ENCODE measurements around the gene VTI1A.

Gene VTI1A

DNA sequence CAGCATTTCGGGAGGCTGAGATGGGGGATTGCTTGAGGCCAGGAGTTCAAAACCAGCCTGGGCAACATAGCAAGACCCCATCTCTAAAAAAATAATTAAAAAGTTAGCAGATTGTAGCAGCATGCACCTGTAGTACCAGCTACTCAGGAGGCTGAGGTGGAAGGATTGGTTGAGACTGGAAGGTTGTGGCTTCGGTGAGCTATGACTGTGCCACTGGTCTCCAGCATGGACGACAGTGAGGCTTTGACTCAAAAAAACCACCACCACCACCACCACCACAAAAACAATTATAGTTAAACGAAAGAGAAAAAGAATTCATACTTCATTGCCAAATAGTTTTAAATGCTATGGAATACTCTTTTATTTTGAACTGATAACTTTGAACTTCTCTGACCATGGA lies 63.4 kb downstream of the VTI1A start:
- H3K36me3 ChIP-seq (ENCODE audit: control insufficient read depth in 2 of 2, insufficient read depth in 1 of 2, low read length in 2 of 2), result no peaks in the 10 kb centered on the region
- POLR2A ChIA-PET, result no interaction called here
- TF ChIP-seq ZXDB (tag by site-specific recombination; IDR thresholded peaks at IDR 0.05) (no peak), ZNF521 (tag by site-specific recombination; IDR thresholded peaks at IDR 0.05) (no peak), BCL11A (tag by site-specific recombination; IDR thresholded peaks at IDR 0.05; ENCODE audit: low read depth) (no peak)
- TF ChIP-seq, protein P1, sequence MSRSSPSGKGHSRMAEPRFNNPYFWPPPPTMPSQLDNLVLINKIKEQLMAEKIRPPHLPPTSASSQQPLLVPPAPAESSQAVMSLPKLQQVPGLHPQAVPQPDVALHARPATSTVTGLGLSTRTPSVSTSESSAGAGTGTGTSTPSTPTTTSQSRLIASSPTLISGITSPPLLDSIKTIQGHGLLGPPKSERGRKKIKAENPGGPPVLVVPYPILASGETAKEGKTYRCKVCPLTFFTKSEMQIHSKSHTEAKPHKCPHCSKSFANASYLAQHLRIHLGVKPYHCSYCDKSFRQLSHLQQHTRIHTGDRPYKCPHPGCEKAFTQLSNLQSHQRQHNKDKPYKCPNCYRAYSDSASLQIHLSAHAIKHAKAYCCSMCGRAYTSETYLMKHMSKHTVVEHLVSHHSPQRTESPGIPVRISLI (tag by site-specific recombination; IDR thresholded peaks at IDR 0.05), result no peak
- peaks cover 26% of the 10 kb centered on the region for H3K4me1 ChIP-seq (ENCODE audit: control insufficient read depth, insufficient read depth, low read length)
- CTCF ChIA-PET, result interaction anchor here (0.8 kb wide), 1 partner anchor 54 kb away, joined by 4 read pairs; no protein-coding TSS in a partner anchor
- no peaks in the 10 kb centered on the region for H3K9me3 ChIP-seq (ENCODE audit: control insufficient read depth, insufficient read depth, low read depth, low read length)
- H3K4me3 ChIP-seq (ENCODE audit: low read depth, low read length), result no peak overlapping the region
- no peak overlapping the region for H3K27ac ChIP-seq (ENCODE audit: extremely low read depth, low read depth, low read length)

DNA sequence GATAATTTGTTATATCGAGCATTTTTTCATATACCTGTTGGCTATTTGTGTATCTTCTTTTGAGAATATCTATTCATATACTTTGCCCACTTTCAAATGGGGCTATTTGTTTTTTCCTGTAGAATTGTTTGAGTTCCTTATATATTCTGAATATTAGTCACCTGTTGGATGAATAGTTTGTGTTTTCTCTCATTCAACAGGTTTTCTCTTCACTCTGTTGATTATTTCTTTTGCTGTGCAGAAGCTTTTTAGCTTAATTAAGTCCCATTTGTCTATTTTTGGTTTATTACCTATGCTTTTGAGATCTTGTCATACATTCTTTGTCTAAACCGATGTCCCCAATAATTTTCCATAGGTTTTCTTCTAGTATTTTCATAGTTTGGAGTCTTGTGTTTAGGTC lies 65.3 kb downstream of the VTI1A start:
- H3K36me3 ChIP-seq (ENCODE audit: control insufficient read depth in 2 of 2, insufficient read depth in 1 of 2, low read length in 2 of 2), result no peaks in the 10 kb centered on the region
- TF ChIP-seq ZNF548 (tag by site-specific recombination; IDR thresholded peaks at IDR 0.05) (no peak), SCRT2 (tag by site-specific recombination; IDR thresholded peaks at IDR 0.05) (peak; percentile 94), SCRT1 (tag by site-specific recombination; IDR thresholded peaks at IDR 0.05; ENCODE audit: borderline replicate concordance) (peak; percentile 83)
- H3K4me1 ChIP-seq (ENCODE audit: control insufficient read depth, insufficient read depth, low read length), result peaks cover 21% of the 10 kb centered on the region
- CTCF ChIA-PET, result no interaction called here
- H3K4me3 ChIP-seq (ENCODE audit: low read depth, low read length), result no peak overlapping the region
- H3K9me3 ChIP-seq (ENCODE audit: control insufficient read depth, insufficient read depth, low read depth, low read length), result no peaks in the 10 kb centered on the region
- no peak overlapping the region for H3K27ac ChIP-seq (ENCODE audit: extremely low read depth, low read depth, low read length)
- POLR2A ChIA-PET, result no interaction called here

DNA sequence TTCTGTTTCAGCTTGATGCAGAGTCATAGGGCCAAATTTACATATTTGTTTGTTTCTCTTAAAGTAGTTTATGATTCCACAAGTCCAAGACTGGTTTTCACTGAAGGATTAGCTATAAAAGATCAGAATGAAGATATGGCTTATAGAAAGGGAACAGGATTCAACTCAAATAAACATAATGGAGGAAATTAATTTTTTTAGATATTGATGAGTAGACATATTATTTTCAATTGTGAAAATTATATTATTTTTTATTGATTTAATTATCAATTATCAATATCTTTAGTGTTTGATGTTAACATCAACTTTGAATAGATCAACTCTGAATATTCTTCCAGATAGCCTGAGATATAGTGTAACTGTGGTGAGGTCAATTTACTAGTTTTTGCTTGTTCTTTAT lies 68.1 kb downstream of the VTI1A start:
- ChIA-PET POLR2A (no interaction called here), CTCF (no interaction called here)
- Histone ChIP-seq H3K36me3 (ENCODE audit: control insufficient read depth in 2 of 2, insufficient read depth in 1 of 2, low read length in 2 of 2) (no peaks in the 10 kb centered on the region), H3K27ac (ENCODE audit: extremely low read depth, low read depth, low read length) (no peak overlapping the region), H3K9me3 (ENCODE audit: control insufficient read depth, insufficient read depth, low read depth, low read length) (no peaks in the 10 kb centered on the region), H3K4me1 (ENCODE audit: control insufficient read depth, insufficient read depth, low read length) (peaks cover 17% of the 10 kb centered on the region), H3K4me3 (ENCODE audit: low read depth, low read length) (no peak overlapping the region)
- TF ChIP-seq ZNF423 (tag by site-specific recombination; IDR thresholded peaks at IDR 0.05), result no peak
- TF ChIP-seq ZNF510 (tag by site-specific recombination; IDR thresholded peaks at IDR 0.05; ENCODE audit: insufficient replicate concordance), result no peak
- TF ChIP-seq ZNF571 (tag by site-specific recombination; IDR thresholded peaks at IDR 0.05), result no peak
- TF ChIP-seq, protein P2, sequence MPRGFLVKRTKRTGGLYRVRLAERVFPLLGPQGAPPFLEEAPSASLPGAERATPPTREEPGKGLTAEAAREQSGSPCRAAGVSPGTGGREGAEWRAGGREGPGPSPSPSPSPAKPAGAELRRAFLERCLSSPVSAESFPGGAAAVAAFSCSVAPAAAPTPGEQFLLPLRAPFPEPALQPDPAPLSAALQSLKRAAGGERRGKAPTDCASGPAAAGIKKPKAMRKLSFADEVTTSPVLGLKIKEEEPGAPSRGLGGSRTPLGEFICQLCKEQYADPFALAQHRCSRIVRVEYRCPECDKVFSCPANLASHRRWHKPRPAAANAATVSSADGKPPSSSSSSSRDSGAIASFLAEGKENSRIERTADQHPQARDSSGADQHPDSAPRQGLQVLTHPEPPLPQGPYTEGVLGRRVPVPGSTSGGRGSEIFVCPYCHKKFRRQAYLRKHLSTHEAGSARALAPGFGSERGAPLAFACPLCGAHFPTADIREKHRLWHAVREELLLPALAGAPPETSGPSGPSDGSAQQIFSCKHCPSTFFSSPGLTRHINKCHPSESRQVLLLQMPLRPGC (tag by site-specific recombination; IDR thresholded peaks at IDR 0.05), result no peak
- TF ChIP-seq ZNF654 (tag by site-specific recombination; IDR thresholded peaks at IDR 0.05; ENCODE audit: low read depth), result no peak
- no peak for TF ChIP-seq ZNF24 (tag by site-specific recombination; IDR thresholded peaks at IDR 0.05)
- no peak for TF ChIP-seq ZNF843 (tag by site-specific recombination; IDR thresholded peaks at IDR 0.05)
- TF ChIP-seq, protein P3, sequence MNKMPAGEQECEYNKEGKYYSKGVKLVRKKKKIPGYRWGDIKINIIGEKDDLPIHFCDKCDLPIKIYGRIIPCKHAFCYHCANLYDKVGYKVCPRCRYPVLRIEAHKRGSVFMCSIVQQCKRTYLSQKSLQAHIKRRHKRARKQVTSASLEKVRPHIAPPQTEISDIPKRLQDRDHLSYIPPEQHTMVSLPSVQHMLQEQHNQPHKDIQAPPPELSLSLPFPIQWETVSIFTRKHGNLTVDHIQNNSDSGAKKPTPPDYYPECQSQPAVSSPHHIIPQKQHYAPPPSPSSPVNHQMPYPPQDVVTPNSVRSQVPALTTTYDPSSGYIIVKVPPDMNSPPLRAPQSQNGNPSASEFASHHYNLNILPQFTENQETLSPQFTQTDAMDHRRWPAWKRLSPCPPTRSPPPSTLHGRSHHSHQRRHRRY (tag by site-specific recombination; IDR thresholded peaks at IDR 0.05), result no peak
- no peak for TF ChIP-seq ZNF830 (tag by site-specific recombination; IDR thresholded peaks at IDR 0.05; ENCODE audit: low read depth)
- TF ChIP-seq, protein P4, sequence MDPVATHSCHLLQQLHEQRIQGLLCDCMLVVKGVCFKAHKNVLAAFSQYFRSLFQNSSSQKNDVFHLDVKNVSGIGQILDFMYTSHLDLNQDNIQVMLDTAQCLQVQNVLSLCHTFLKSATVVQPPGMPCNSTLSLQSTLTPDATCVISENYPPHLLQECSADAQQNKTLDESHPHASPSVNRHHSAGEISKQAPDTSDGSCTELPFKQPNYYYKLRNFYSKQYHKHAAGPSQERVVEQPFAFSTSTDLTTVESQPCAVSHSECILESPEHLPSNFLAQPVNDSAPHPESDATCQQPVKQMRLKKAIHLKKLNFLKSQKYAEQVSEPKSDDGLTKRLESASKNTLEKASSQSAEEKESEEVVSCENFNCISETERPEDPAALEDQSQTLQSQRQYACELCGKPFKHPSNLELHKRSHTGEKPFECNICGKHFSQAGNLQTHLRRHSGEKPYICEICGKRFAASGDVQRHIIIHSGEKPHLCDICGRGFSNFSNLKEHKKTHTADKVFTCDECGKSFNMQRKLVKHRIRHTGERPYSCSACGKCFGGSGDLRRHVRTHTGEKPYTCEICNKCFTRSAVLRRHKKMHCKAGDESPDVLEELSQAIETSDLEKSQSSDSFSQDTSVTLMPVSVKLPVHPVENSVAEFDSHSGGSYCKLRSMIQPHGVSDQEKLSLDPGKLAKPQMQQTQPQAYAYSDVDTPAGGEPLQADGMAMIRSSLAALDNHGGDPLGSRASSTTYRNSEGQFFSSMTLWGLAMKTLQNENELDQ (tag by site-specific recombination; IDR thresholded peaks at IDR 0.05; ENCODE audit: low read depth), result no peak
